Measurements from ENCODE around the gene CORO2A. TPM values are rescaled to one million over a fixed set of nuclear protein-coding genes. Genes with fewer than 3 reads are reported as not detected.

Gene CORO2A
- total RNA-seq, 2 experiments from 2014 or later, result 6.8 to 8.5 TPM

DNA sequence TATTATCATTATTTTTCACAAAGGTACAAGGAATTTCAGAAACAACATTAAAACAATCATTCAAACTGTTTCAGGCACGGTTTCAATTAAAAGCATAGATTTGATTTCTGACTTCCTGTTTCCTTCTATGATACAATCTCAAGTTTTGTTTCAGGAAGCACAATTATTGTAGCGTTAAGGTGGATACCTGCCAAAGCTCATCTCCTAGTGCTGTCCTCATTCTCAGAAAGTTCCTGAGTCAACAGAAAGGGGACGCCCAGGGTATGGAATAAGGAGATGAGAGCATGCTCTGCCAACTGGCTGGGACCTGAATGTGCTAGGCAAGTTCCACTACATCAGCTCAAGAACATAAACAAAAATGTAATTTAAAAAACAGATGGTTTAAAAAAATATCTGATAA lies 71.4 kb downstream of the CORO2A start:
- no peak overlapping the region for H3K4me3 ChIP-seq (ENCODE audit: low read length)
- POLR2A ChIA-PET, result interaction anchor here (0.9 to 6.1 kb wide), 12 partner anchors 10 to 215 kb away, joined by 3 to 138 read pairs (median 9); partner anchors contain the start of genes CORO2A and TBC1D2
- peak overlapping the region in 1 of 2 donors; percentile 37 for H3K27ac ChIP-seq (ENCODE audit: low read depth in 1 of 2, low read length in 2 of 2)
- H3K27ac Mint-ChIP-seq, result peak overlapping the region; percentile 95
- no peaks in the 10 kb centered on the region for H3K9me3 Mint-ChIP-seq
- TF ChIP-seq, protein P1, sequence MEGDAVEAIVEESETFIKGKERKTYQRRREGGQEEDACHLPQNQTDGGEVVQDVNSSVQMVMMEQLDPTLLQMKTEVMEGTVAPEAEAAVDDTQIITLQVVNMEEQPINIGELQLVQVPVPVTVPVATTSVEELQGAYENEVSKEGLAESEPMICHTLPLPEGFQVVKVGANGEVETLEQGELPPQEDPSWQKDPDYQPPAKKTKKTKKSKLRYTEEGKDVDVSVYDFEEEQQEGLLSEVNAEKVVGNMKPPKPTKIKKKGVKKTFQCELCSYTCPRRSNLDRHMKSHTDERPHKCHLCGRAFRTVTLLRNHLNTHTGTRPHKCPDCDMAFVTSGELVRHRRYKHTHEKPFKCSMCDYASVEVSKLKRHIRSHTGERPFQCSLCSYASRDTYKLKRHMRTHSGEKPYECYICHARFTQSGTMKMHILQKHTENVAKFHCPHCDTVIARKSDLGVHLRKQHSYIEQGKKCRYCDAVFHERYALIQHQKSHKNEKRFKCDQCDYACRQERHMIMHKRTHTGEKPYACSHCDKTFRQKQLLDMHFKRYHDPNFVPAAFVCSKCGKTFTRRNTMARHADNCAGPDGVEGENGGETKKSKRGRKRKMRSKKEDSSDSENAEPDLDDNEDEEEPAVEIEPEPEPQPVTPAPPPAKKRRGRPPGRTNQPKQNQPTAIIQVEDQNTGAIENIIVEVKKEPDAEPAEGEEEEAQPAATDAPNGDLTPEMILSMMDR (IDR thresholded peaks at IDR 0.05), result no peak
- H3K4me1 Mint-ChIP-seq (ENCODE audit: low read depth), result peaks cover 54% of the 10 kb centered on the region
- ATAC-seq (ENCODE audit: poor library complexity) (peak; percentile 18), DNase-seq (peak in 3 of 14 experiments; percentile 45 to 68 (median 55))
- peak overlapping the region; percentile 84 for H3K4me3 Mint-ChIP-seq
- no peaks in the 10 kb centered on the region for H3K27me3 ChIP-seq (ENCODE audit: control insufficient read depth in 1 of 2, insufficient read depth in 2 of 2, low read length in 2 of 2)
- peaks cover 32% of the 10 kb centered on the region for H3K36me3 Mint-ChIP-seq (ENCODE audit: low read depth)
- CTCF ChIA-PET, result interaction anchor here (0.6 to 1.8 kb wide), 6 partner anchors 8 to 135 kb away, joined by 3 to 8 read pairs (median 4); partner anchors contain the start of genes CORO2A and TBC1D2
- H3K27me3 Mint-ChIP-seq, result no peaks in the 10 kb centered on the region
- H3K9me3 ChIP-seq (ENCODE audit: control insufficient read depth in 1 of 2, insufficient read depth in 1 of 2, low read length in 2 of 2), result no peaks in the 10 kb centered on the region
- intact Hi-C loops (cut with DNase I, micrococcal nuclease), result loop anchor here in 1 of 2 experiments (5.0 kb wide), 1 partner anchor 709 kb away; the partner anchor contains the start of gene TDRD7
- peaks cover 11% of the 10 kb centered on the region for H3K36me3 ChIP-seq (ENCODE audit: insufficient read depth, low read length)
- H3K4me1 ChIP-seq (ENCODE audit: insufficient read depth, low read length), result peaks cover 55% of the 10 kb centered on the region

DNA sequence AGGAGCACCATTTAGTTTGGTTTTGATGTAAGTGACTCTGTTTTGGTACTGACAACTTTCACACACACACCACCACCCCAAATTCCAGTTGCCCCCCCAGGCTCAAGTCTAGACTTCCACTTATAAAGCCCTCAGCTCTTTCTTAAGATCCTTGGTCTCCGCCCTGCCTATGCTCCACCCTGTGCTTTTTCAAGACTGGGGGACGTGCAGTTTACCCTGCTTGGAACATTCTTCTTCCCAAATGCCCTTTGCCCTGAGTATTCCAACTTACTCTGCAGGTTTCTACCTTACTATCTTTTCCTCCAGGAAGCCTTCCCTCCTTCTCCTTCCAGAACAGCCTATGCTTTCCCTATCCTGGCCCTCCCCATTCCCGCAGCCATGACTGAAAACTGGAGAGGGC lies 72.0 kb downstream of the CORO2A start:
- H3K27ac ChIP-seq (ENCODE audit: low read depth in 1 of 2, low read length in 2 of 2), result peak overlapping the region; percentile 37 to 79
- Mint-ChIP-seq H3K27me3 (no peaks in the 10 kb centered on the region), H3K4me3 (peak overlapping the region; percentile 84), H3K9me3 (no peaks in the 10 kb centered on the region), H3K4me1 (ENCODE audit: low read depth) (peaks cover 57% of the 10 kb centered on the region), H3K27ac (peak overlapping the region; percentile 95), H3K36me3 (ENCODE audit: low read depth) (peaks cover 37% of the 10 kb centered on the region)
- ChIA-PET POLR2A (interaction anchor here (0.7 to 6.1 kb wide), 14 partner anchors 9 to 215 kb away, joined by 3 to 138 read pairs (median 8); partner anchors contain the start of genes ANP32B, CORO2A and TBC1D2), CTCF (interaction anchor here (0.7 to 1.8 kb wide), 5 partner anchors 19 to 135 kb away, joined by 3 to 8 read pairs (median 4); partner anchors contain the start of genes CORO2A and TBC1D2)
- no peaks in the 10 kb centered on the region for H3K27me3 ChIP-seq (ENCODE audit: control insufficient read depth in 1 of 2, insufficient read depth in 2 of 2, low read length in 2 of 2)
- intact Hi-C loops (cut with DNase I, micrococcal nuclease), result loop anchor here in 1 of 2 experiments (5.0 kb wide), 1 partner anchor 708 kb away; the partner anchor contains the start of gene TDRD7
- no peak overlapping the region for H3K4me3 ChIP-seq (ENCODE audit: low read length)
- DNase-seq (no peak), ATAC-seq (ENCODE audit: poor library complexity) (no peak)
- peaks cover 60% of the 10 kb centered on the region for H3K4me1 ChIP-seq (ENCODE audit: insufficient read depth, low read length)
- peaks cover 16% of the 10 kb centered on the region for H3K36me3 ChIP-seq (ENCODE audit: insufficient read depth, low read length)
- TF ChIP-seq, protein P1 (IDR thresholded peaks at IDR 0.05), result no peak
- H3K9me3 ChIP-seq (ENCODE audit: control insufficient read depth in 1 of 2, insufficient read depth in 1 of 2, low read length in 2 of 2), result no peaks in the 10 kb centered on the region

DNA sequence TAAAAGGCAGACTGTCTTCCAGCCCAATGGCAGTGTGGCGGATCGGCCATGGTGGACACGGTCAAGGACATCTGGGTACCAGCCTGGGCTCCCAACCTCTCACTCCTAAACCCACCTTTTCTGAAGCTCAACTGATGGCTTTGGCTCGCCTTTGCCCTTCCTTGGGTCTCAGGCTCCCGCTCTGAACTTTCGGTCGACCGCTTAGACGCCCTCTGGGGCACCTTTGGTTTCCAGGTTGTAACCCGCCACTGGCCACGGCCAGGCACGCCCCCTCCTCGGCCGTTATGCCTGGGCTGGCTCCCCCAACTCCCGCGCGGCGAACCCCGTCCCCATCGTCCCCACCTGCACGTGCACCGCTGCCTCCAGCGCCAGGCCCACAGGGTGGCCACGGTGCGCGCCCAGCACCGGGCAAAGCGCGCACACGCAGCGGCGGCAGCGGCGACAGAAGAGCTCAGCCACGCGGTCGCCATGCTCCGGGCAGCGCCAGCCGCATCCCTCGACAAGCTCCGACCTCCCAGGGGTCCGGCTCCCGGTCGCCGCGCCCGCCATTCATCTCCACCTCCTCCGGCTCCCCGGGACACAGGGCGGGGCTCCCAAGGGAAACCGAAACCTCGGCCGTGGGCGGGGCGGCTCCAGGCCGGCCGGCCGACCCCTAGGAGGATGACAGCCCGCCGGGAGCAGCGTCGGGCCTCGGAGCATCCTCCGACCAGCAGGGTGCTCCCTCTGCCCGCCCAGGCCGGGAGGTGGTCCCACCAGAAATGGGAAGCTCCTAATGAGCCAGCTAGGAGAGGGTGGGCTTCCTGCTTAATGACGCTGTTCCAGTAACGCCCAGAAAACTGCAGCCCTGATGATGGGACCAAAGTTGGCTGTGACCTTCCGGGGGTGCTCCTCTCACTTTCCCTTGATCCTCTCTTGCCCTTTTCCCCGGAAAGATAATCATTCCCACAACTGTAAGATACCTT lies 73.5 kb downstream of the CORO2A start, which contains the start of gene TRIM14:
Gene TRIM14 (minus strand): TSS at position 583 of the 962 bp plus-strand sequence. CDS start 34 bp downstream, at position 549.
- peak in 12 of 14 experiments; percentile 28 to 74 (median 46) for DNase-seq
- TF ChIP-seq, protein P1 (IDR thresholded peaks at IDR 0.05), result no peak
- no peaks in the 10 kb centered on the region for H3K9me3 ChIP-seq (ENCODE audit: control insufficient read depth in 1 of 2, insufficient read depth in 1 of 2, low read length in 2 of 2)
- H3K4me1 ChIP-seq (ENCODE audit: insufficient read depth, low read length), result peaks cover 66% of the 10 kb centered on the region
- Mint-ChIP-seq H3K27me3 (no peaks in the 10 kb centered on the region), H3K4me3 (peak within 1 kb of the TSS; percentile 90), H3K36me3 (ENCODE audit: low read depth) (peaks cover 36% of the 10 kb centered on the region), H3K27ac (peak within 1 kb of the TSS; percentile 95), H3K4me1 (ENCODE audit: low read depth) (peaks cover 65% of the 10 kb centered on the region), H3K9me3 (no peaks in the 10 kb centered on the region)
- peak within 1 kb of the TSS; percentile 89 for H3K4me3 ChIP-seq (ENCODE audit: low read length)
- no peaks in the 10 kb centered on the region for H3K27me3 ChIP-seq (ENCODE audit: control insufficient read depth in 1 of 2, insufficient read depth in 2 of 2, low read length in 2 of 2)
- ATAC-seq (ENCODE audit: poor library complexity), result peak; percentile 38
- ChIA-PET CTCF (interaction anchor here (0.7 to 3.1 kb wide), 17 partner anchors 10 to 217 kb away, joined by 3 to 26 read pairs (median 4); partner anchors contain the start of gene NANS), POLR2A (interaction anchor here (0.7 to 6.1 kb wide), 19 partner anchors 10 to 485 kb away, joined by 3 to 138 read pairs (median 5); partner anchors contain the start of genes ANP32B, CORO2A, NCBP1 and TBC1D2)
- intact Hi-C loops (cut with DNase I, micrococcal nuclease), result loop anchor here (1.0 to 5.0 kb wide), 9 partner anchors 11 to 197 kb away; partner anchors contain the start of genes CORO2A (in 1 of the 2) and TRMO (in 1 of the 2)
- peak within 1 kb of the TSS; percentile 79 to 84 for H3K27ac ChIP-seq (ENCODE audit: low read depth in 1 of 2, low read length in 2 of 2)
- H3K36me3 ChIP-seq (ENCODE audit: insufficient read depth, low read length), result peaks cover 11% of the 10 kb centered on the region
